Testis (tissue), 2 donors: Measurements from ENCODE around the gene MTCL3.

Experiments used
- DNase-seq: peaks from one replicate; pipeline ENCODE4 v3.0.0-alpha.2; 2019
- H3K27ac ChIP-seq, 2 donors: fragments of 200-600 bp; sonication (generic); one replicate each; pipeline ENCODE4 v1.5.1; 2019
- H3K27me3 ChIP-seq: fragments of 200-600 bp; sonication (generic); one replicate; pipeline ENCODE4 v1.5.1; 2019
- H3K36me3 ChIP-seq: fragments of 200-600 bp; sonication (generic); one replicate; pipeline ENCODE4 v1.5.1; 2017; ENCODE audit warnings: low read depth; ENCODE audit errors: missing control alignments
- H3K4me1 ChIP-seq: fragments of 200-600 bp; sonication (generic); one replicate; pipeline ENCODE4 v1.5.1; 2019
- H3K4me3 ChIP-seq, 2 donors: fragments of 200-600 bp; sonication (generic); one replicate each; pipeline ENCODE4 v1.5.1; 2017 to 2019
- H3K9me3 ChIP-seq: fragments of 200-600 bp; sonication (generic); one replicate; pipeline ENCODE4 v1.5.1; 2017
- POLR2A ChIP-seq: fragments of 450-650 bp; IDR thresholded peaks from one replicate; pipeline ENCODE4 v1.6.1; 2017; ENCODE audit warnings: antibody characterized with exemption, mild to moderate bottlenecking, moderate library complexity
- WGBS, 2 donors: methylation state at CpG; one replicate each; pipeline ENCODE4 v1.1.5; 2018; 5-methylcytosine and 5-hydroxymethylcytosine counted together
- intact Hi-C: fragments of 100-400 bp; cut with DNase I; formaldehyde crosslinking; loops from one replicate; pipeline ENCODE4 v1.15.1; 2023; ENCODE audit warnings: low total_unique reads
- TF ChIP-seq, protein P1 (sequence below), 3 experiments: fragments of 450-650 bp in 2 of 3; fragments of 200-600 bp in 1 of 3; sonication (generic) in 1 of 3; IDR thresholded peaks; one replicate each; pipeline ENCODE4 v1.5.1; 2016 to 2019; ENCODE audit warnings: antibody characterized with exemption in 3 of 3, mild to moderate bottlenecking in 2 of 3, moderate library complexity in 1 of 3

MTCL3 gene

DNA sequence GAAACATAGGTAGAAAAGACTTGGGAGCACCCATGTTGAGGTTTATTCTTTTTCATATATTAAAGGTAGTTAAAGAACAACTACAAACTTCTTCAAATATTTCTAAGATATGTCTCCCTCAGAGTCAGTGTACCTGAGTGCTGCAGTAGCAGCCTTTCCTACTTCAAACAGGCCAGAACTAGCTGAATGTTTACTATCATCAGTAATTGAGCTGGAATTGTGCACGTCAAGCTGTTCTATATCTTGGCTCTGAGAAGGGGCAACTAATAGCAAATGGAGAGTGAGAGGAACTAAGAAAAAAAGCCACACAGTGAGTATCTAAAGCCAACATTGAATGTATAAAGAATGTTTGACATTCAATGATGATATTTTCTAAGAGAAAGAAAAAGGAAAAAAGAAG, 21.7 kb downstream of the MTCL3 start:
- H3K4me1 ChIP-seq: no peaks in the 10 kb centered on the region
- TF ChIP-seq, protein P1, sequence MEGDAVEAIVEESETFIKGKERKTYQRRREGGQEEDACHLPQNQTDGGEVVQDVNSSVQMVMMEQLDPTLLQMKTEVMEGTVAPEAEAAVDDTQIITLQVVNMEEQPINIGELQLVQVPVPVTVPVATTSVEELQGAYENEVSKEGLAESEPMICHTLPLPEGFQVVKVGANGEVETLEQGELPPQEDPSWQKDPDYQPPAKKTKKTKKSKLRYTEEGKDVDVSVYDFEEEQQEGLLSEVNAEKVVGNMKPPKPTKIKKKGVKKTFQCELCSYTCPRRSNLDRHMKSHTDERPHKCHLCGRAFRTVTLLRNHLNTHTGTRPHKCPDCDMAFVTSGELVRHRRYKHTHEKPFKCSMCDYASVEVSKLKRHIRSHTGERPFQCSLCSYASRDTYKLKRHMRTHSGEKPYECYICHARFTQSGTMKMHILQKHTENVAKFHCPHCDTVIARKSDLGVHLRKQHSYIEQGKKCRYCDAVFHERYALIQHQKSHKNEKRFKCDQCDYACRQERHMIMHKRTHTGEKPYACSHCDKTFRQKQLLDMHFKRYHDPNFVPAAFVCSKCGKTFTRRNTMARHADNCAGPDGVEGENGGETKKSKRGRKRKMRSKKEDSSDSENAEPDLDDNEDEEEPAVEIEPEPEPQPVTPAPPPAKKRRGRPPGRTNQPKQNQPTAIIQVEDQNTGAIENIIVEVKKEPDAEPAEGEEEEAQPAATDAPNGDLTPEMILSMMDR (IDR thresholded peaks at IDR 0.05): no peak
- TF ChIP-seq POLR2A: no peak
- intact Hi-C loops: no loop called here
- DNase-seq: no peak
- no peak overlapping the region for H3K27ac ChIP-seq
- no peak overlapping the region for H3K4me3 ChIP-seq
- no peaks in the 10 kb centered on the region for H3K36me3 ChIP-seq
- H3K27me3 ChIP-seq: no peaks in the 10 kb centered on the region
- 68 to 81% methylated on average over 1 of the region's 1 CpG for WGBS, 2 donors
- H3K9me3 ChIP-seq: no peaks in the 10 kb centered on the region

DNA sequence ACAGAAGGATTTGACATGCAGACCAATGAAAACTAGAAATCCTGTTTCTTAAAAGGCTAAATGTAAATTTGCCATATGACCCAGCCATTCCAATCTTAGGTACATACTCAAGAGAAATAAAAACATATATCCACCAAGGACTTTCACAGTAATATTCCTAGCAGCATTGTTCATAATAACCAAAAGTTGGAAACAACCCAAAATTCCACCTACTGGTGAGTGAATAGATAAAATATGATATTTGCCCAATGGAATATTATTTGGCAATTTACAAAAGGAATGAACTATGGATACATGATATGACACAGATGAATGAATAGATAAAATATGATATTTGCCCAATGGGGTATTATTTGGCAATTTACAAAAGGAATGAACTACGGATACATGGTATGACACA, 22.7 kb downstream of the MTCL3 start:
- Histone ChIP-seq H3K27me3 (no peaks in the 10 kb centered on the region), H3K9me3 (no peaks in the 10 kb centered on the region), H3K4me3 (no peak overlapping the region), H3K4me1 (no peaks in the 10 kb centered on the region), H3K27ac (no peak overlapping the region), H3K36me3 (no peaks in the 10 kb centered on the region)
- intact Hi-C loops: no loop called here
- 89 to 94% methylated on average over 1 of the region's 1 CpG for WGBS, 2 donors
- TF ChIP-seq, protein P1 (IDR thresholded peaks at IDR 0.05): no peak
- no peak for TF ChIP-seq POLR2A
- DNase-seq: no peak

DNA sequence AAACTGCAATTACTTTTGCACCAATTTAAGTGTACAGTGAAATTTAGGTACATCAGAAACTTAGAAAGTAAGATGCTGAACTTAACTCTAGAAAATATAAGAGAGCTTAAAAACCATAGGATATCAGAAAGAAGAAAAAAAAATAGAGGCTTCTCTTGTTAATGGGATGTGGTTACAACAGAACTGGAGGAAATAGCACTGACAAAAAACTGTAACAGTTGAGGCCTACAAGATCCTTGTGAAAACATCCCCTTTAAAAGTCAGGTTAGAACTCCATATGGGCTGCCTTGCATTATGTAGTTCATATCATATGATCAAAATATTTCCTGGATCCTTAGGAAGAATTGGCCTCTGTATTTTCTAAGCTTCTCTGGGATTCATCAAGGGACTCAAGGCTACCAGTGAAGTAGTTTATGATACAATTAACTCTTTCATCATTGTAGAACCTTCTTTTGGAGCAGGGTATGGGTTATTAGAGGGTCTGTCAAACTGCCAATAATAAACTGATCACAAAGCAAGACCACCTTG, 24.8 kb downstream of the MTCL3 start:
- no peak for TF ChIP-seq POLR2A
- TF ChIP-seq, protein P1 (IDR thresholded peaks at IDR 0.05): no peak
- Histone ChIP-seq H3K27me3 (no peaks in the 10 kb centered on the region), H3K36me3 (no peaks in the 10 kb centered on the region), H3K9me3 (no peaks in the 10 kb centered on the region), H3K4me1 (no peaks in the 10 kb centered on the region), H3K4me3 (no peak overlapping the region), H3K27ac (no peak overlapping the region)
- intact Hi-C loops: no loop called here
- no peak for DNase-seq

DNA sequence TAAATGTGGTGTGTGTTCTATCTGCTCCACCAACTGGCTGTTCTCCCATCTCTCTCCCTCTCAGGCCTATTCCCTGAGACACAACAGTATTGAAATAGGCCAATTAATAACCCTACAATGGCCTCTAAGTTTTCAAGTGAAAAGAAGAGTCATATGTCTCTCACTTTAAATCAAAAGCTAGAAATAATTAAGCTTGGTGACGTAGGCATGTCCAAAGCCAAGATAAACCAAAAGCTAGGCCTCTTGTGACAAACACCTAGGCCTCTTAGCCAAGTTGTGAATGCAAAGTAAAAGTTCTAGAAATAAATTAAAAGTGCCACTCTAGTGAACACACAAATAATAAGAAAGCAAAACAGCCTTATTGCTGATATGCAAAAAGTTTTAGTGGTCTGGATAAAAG, 29.9 kb downstream of the MTCL3 start:
- Histone ChIP-seq H3K4me1 (peaks cover 7% of the 10 kb centered on the region), H3K4me3 (no peak overlapping the region), H3K27ac (no peak overlapping the region), H3K9me3 (no peaks in the 10 kb centered on the region), H3K36me3 (no peaks in the 10 kb centered on the region), H3K27me3 (no peaks in the 10 kb centered on the region)
- no peak for DNase-seq
- TF ChIP-seq POLR2A: no peak
- TF ChIP-seq, protein P1 (IDR thresholded peaks at IDR 0.05): no peak
- WGBS, 2 donors: 96 to 98% methylated on average over 1 of the region's 1 CpG
- intact Hi-C loops: no loop called here

DNA sequence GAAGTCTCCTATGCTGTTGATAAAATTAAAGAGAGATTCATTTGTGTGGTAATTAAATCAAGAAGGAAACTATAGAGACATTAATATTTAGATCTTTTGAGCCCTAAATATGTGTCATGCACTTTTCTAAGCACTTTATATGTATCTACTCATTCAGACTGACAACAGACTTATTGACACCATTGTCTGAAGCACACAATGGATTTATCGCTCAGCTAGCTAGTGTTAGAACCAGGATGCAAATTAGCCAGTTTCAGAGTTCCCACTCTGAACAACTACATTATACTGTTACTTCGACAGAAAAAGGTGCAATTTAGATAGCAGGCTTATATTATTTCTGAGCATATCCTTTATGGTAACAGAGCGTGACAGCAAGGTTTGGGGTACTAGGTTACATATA, 32.2 kb downstream of the MTCL3 start:
- Histone ChIP-seq H3K36me3 (no peaks in the 10 kb centered on the region), H3K27me3 (no peaks in the 10 kb centered on the region), H3K27ac (no peak overlapping the region), H3K4me1 (peaks cover 7% of the 10 kb centered on the region), H3K9me3 (no peaks in the 10 kb centered on the region), H3K4me3 (no peak overlapping the region)
- TF ChIP-seq, protein P1 (IDR thresholded peaks at IDR 0.05): no peak
- no peak for TF ChIP-seq POLR2A
- WGBS, 2 donors: 94 to 98% methylated on average over 3 of the region's 3 CpGs
- intact Hi-C loops: no loop called here
- no peak for DNase-seq
